ENCODE measurements around the gene KCTD6.

The KCTD6 gene

DNA sequence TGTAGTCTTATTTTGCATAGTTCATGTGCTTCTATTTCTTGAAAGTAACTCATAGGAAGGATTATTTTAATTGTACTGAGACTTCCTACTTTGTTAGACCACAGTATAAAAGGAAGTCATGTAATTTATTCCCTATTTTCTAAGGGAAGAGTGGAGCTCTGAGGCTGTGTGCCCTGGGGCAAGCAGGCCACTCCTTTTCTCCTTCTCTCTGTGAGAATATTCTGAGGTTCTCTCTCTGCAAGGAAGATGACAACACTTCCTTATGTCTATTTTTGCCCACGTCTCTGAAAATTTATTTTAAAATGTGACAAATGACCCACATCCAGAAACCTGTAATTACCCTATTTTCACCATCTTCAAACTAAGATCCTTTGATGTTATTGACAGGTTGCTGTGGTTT, 11.0 kb downstream of the KCTD6 start:
- DNase-seq (ENCODE audit: low read depth in 1 of 2, low spot score in 1 of 2): no peak
- TF ChIP-seq, protein P1, sequence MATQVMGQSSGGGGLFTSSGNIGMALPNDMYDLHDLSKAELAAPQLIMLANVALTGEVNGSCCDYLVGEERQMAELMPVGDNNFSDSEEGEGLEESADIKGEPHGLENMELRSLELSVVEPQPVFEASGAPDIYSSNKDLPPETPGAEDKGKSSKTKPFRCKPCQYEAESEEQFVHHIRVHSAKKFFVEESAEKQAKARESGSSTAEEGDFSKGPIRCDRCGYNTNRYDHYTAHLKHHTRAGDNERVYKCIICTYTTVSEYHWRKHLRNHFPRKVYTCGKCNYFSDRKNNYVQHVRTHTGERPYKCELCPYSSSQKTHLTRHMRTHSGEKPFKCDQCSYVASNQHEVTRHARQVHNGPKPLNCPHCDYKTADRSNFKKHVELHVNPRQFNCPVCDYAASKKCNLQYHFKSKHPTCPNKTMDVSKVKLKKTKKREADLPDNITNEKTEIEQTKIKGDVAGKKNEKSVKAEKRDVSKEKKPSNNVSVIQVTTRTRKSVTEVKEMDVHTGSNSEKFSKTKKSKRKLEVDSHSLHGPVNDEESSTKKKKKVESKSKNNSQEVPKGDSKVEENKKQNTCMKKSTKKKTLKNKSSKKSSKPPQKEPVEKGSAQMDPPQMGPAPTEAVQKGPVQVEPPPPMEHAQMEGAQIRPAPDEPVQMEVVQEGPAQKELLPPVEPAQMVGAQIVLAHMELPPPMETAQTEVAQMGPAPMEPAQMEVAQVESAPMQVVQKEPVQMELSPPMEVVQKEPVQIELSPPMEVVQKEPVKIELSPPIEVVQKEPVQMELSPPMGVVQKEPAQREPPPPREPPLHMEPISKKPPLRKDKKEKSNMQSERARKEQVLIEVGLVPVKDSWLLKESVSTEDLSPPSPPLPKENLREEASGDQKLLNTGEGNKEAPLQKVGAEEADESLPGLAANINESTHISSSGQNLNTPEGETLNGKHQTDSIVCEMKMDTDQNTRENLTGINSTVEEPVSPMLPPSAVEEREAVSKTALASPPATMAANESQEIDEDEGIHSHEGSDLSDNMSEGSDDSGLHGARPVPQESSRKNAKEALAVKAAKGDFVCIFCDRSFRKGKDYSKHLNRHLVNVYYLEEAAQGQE (IDR thresholded peaks at IDR 0.05; ENCODE audit: insufficient replicate concordance, low read depth): no peak
- TF ChIP-seq CTCF (IDR thresholded peaks at IDR 0.05; ENCODE audit: insufficient read depth, low read length) (no peak), POLR2AphosphoS5 (IDR thresholded peaks at IDR 0.05; ENCODE audit: low read depth) (no peak), GABPA (IDR thresholded peaks at IDR 0.05; ENCODE audit: low read depth) (no peak), SPI1 (IDR thresholded peaks at IDR 0.05; ENCODE audit: borderline replicate concordance, low read depth) (no peak)
- H3K4me3 ChIP-seq (replicated peaks; ENCODE audit: insufficient read depth, low read length): no peak overlapping the region
- H3K27ac ChIP-seq (replicated peaks): no peak overlapping the region
- no peaks in the 10 kb centered on the region for H3K27me3 ChIP-seq (ENCODE audit: insufficient read depth, poor library complexity, severe bottlenecking)

DNA sequence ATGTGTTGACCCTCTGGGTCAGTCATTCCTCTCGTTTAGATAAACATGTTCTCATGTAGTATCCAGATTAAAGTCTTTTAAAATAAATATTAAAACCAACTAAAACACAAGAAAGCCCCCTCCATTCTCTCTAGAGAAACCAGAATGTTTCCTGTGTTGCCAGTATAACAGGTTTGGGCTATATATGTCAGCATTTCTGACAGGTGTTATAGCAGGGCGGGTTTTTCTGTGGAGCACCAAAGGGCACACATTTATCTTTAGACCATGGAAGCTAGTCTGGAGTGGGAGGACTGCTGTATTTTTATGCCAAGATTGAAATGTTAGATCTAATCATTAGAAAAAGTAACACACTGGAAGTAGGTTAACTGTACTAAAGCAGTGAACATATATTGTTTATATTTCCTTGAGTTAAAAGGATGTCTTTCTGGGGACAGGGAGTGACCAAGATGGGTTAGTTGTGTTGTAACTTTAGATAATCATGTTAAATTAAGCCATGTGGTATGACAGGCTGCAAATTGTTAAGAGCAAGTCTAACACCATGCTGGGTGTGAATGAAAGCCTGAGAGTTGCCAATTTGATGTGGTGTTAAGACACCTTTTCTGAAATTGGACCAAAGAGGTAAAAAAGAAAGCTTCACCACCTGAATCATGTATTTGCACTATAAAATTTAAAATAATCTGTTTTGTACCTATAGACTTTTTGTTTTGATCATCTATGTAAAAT, 15.6 kb downstream of the KCTD6 start:
- Histone ChIP-seq H3K4me3 (replicated peaks; ENCODE audit: insufficient read depth, low read length) (no peak overlapping the region), H3K27ac (replicated peaks) (no peak overlapping the region), H3K27me3 (ENCODE audit: insufficient read depth, poor library complexity, severe bottlenecking) (no peaks in the 10 kb centered on the region)
- TF ChIP-seq, protein P1 (IDR thresholded peaks at IDR 0.05; ENCODE audit: insufficient replicate concordance, low read depth): no peak
- no peak for DNase-seq (ENCODE audit: low read depth in 1 of 2, low spot score in 1 of 2)

GRCh38 chr3:58508437-58508836, 16.5 kb downstream of the KCTD6 start:
- H3K27ac ChIP-seq (replicated peaks): no peak overlapping the region
- no peak for DNase-seq (ENCODE audit: low read depth in 1 of 2, low spot score in 1 of 2)
- TF ChIP-seq, protein P1 (IDR thresholded peaks at IDR 0.05; ENCODE audit: insufficient replicate concordance, low read depth): no peak
- no peak for TF ChIP-seq CTCF (IDR thresholded peaks at IDR 0.05; ENCODE audit: insufficient read depth, low read length)
- no peak for TF ChIP-seq POLR2AphosphoS5 (IDR thresholded peaks at IDR 0.05; ENCODE audit: low read depth)
- no peak for TF ChIP-seq SPI1 (IDR thresholded peaks at IDR 0.05; ENCODE audit: borderline replicate concordance, low read depth)
- no peak for TF ChIP-seq GABPA (IDR thresholded peaks at IDR 0.05; ENCODE audit: low read depth)
- H3K4me3 ChIP-seq (replicated peaks; ENCODE audit: insufficient read depth, low read length): no peak overlapping the region
- no peaks in the 10 kb centered on the region for H3K27me3 ChIP-seq (ENCODE audit: insufficient read depth, poor library complexity, severe bottlenecking)

Measured in HL-60 (cell line).